Hepatocyte (in vitro differentiated cells): ENCODE measurements around the gene MGLL.

ENCODE experiments used
- CTCF ChIP-seq: fragments of 200-600 bp; sonication (generic); IDR thresholded peaks from 2 replicates; pipeline ENCODE4 v1.5.1; 2016; ENCODE audit warnings: antibody characterized with exemption, mild to moderate bottlenecking; ENCODE audit not compliant: poor library complexity
- EZH2 ChIP-seq: fragments of 200-600 bp; sonication (generic); IDR thresholded peaks from 2 replicates; pipeline ENCODE4 v1.6.1; 2016; ENCODE audit warnings: antibody characterized with exemption, mild to moderate bottlenecking, borderline replicate concordance
- EZH2phosphoT487 ChIP-seq: fragments of 200-600 bp; sonication (generic); IDR thresholded peaks from one replicate; pipeline ENCODE4 v1.6.1; 2018; ENCODE audit warnings: antibody characterized with exemption, mild to moderate bottlenecking, low read depth, moderate library complexity; ENCODE audit not compliant: unreplicated experiment, severe bottlenecking

- no peak for TF ChIP-seq CTCF
- no peak for TF ChIP-seq EZH2
- no peak for TF ChIP-seq EZH2phosphoT487
Measured at GRCh38 chr3:127750226-127751031, 71.9 kb downstream of the MGLL start.
